ENCODE data around the gene TOP1.

Gene TOP1

GRCh38 chr20:41038149-41038877 is 9.7 kb downstream of the TOP1 start:
- DNase-seq, result no peak

GRCh38 chr20:41038878-41039404 is 10.3 kb downstream of the TOP1 start:
- DNase-seq, result no peak

GRCh38 chr20:41040855-41041254 is 12.2 kb downstream of the TOP1 start:
- no peak for DNase-seq

- DNase-seq, result no peak
Observed at GRCh38 chr20:41041693-41042092, 13.1 kb downstream of the TOP1 start.

GRCh38 chr20:41044409-41045062 is 15.9 kb downstream of the TOP1 start:
- no peak for DNase-seq

- no peak for DNase-seq
Observed at GRCh38 chr20:41045671-41046070, 17.0 kb downstream of the TOP1 start.

GRCh38 chr20:41046716-41047115 is 18.1 kb downstream of the TOP1 start:
- DNase-seq, result no peak

GRCh38 chr20:41047279-41047974 is 18.8 kb downstream of the TOP1 start:
- no peak for DNase-seq

GRCh38 chr20:41047975-41048305 is 19.3 kb downstream of the TOP1 start:
- DNase-seq, result no peak

GRCh38 chr20:41048461-41049301 is 20.1 kb downstream of the TOP1 start:
- no peak for DNase-seq

GRCh38 chr20:41049451-41049850 is 20.8 kb downstream of the TOP1 start:
- DNase-seq, result no peak

GRCh38 chr20:41050361-41051008 is 21.9 kb downstream of the TOP1 start:
- DNase-seq, result no peak

GRCh38 chr20:41051009-41051825 is 22.6 kb downstream of the TOP1 start:
- DNase-seq, result no peak

- DNase-seq, result no peak
Observed at GRCh38 chr20:41052742-41053419, 24.3 kb downstream of the TOP1 start.

GRCh38 chr20:41054070-41054846 is 25.6 kb downstream of the TOP1 start:
- DNase-seq, result no peak

- DNase-seq, result no peak
Observed at GRCh38 chr20:41054847-41055230, 26.2 kb downstream of the TOP1 start.

GRCh38 chr20:41055679-41056078 is 27.1 kb downstream of the TOP1 start:
- DNase-seq, result no peak

- DNase-seq, result peak; percentile 34
Observed at GRCh38 chr20:41057999-41058673, 29.5 kb downstream of the TOP1 start.
